NCI-H526 (cell line): ENCODE measurements around the gene IFNLR1.

Experiments used
- DNase-seq, 2 experiments: peaks; one replicate each; lab custom pipeline; 2025; lab: John Stamatoyannopoulos, UW

Gene IFNLR1

GRCh38 chr1:24121406-24121805 lies 65.7 kb downstream of the IFNLR1 start:
- DNase-seq: no peak

GRCh38 chr1:24120965-24121364 lies 66.1 kb downstream of the IFNLR1 start:
- DNase-seq: no peak

- no peak for DNase-seq
Measured at GRCh38 chr1:24119859-24120756, 67.0 kb downstream of the IFNLR1 start.

GRCh38 chr1:24119489-24119858 lies 67.6 kb downstream of the IFNLR1 start:
- no peak for DNase-seq

- no peak for DNase-seq
Measured at GRCh38 chr1:24118410-24119242, 68.5 kb downstream of the IFNLR1 start.

GRCh38 chr1:24117722-24118409 lies 69.2 kb downstream of the IFNLR1 start:
- no peak for DNase-seq

GRCh38 chr1:24117132-24117531 lies 70.0 kb downstream of the IFNLR1 start:
- no peak for DNase-seq

- DNase-seq: no peak
Measured at GRCh38 chr1:24114753-24115152, 72.3 kb downstream of the IFNLR1 start.

- DNase-seq: no peak
Measured at GRCh38 chr1:24113641-24114033, 73.5 kb downstream of the IFNLR1 start.

GRCh38 chr1:24111996-24112779 lies 74.9 kb downstream of the IFNLR1 start, which contains the start of gene MYOM3:
TSS of gene MYOM3 (minus strand) at chr1:24112135. CDS start at chr1:24108636, 3,499 bp downstream.
- peak; percentile 69 to 82 for DNase-seq

DNA sequence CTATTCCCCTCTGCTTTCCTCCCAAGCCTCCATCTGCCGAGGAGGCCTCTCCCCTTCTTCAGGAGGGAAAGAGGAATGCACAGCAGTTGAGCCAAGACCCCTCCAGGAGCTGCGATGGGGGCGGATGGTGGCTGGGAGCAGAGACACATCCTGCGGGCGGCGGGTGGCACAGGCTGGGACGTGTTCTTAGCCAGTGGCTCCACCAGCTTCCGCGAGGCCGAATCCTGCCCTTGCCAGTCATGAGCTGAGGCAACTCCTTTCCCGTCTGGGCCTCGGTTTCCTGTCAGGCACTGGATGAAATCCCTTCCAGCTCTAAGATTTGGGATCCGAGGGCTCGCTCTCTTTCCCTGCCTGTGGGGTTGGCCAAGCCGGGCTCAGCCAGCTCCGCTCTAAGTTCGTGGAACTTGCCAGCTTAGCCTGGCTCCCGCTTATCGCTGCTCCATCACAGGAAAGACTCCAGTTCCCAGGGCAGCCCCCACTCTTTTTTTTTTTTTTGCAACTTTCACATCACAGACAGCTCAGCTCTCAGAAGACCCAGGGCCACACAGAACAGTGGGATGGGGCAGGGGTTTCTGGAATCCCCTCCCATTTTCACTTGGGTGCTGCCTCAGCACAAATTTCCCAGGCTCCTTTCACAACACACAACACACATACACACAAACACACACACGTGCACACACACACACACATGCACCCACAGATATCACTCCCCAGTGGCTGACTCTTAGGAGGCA lies 75.7 kb downstream of the IFNLR1 start:
- no peak for DNase-seq

DNA sequence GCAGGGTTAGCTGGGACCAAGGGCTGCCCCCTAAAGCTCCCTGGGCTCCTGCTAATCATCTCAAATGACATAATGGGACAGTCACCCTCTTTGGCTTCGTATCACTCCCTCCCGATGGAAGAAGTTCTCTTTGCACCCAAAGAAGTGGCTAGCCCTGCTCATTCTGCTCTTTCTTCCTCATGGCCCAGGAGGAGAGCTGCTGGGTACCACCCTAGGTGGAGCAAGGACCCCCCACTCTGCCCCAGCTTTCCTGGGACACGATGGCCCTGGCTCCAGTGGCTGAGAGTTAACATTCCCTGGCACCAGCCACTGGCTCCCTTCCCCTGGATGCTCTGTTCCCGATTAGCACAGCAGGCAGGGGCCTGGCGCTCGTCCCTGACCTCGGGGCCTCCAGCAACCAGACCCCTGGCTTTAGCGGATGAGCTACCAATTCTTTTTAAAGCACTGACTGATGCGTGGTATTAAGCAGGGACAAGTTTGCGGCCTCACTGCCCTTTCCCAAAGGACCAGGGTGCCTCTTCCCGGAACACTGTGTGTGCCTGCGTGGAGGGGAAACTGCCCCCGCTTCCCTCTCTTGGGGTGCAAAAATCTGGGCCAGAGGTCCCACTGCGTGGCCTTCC lies 76.3 kb downstream of the IFNLR1 start:
- DNase-seq: no peak

DNA sequence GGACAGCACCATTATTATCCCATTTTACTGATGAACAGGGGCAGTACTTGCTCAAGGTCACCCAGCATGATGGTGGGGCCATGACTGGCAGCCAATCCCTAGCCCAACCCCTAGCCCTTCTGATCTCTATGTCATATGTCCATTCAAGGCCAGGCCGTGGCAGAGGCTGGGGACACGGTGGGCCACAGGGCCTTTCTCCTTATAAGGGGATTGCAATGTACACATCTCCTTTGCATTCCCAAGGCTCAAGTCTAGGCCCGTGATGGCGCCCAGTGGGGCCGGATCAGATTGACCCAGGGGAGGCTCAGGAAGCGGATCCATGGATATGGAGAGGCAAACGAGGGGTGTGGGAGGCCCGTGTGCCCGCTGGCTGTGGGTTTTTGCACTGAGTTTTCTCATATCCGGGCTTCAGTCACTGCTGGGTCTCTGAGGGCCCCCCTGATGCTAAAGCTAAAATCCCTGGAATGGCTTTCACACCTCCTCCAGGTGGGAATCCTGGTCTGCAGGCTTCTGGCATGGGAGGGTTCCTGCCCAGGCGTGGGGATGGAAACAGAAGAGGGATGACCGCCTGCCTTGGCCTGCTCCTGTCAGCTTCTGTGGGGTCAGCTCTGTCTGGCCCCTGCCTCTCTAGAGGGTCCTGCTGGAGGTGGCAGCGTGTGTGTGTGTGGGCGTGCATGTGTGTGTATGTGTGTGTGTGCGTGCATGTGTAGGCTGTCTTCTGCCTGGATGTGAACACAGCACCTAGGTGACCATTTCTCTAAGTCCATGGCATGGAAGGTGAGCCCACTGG lies 77.2 kb downstream of the IFNLR1 start:
- DNase-seq: no peak

GRCh38 chr1:24109166-24109483 lies 78.0 kb downstream of the IFNLR1 start:
- no peak for DNase-seq

GRCh38 chr1:24108334-24109165 lies 78.5 kb downstream of the IFNLR1 start:
- no peak for DNase-seq

DNA sequence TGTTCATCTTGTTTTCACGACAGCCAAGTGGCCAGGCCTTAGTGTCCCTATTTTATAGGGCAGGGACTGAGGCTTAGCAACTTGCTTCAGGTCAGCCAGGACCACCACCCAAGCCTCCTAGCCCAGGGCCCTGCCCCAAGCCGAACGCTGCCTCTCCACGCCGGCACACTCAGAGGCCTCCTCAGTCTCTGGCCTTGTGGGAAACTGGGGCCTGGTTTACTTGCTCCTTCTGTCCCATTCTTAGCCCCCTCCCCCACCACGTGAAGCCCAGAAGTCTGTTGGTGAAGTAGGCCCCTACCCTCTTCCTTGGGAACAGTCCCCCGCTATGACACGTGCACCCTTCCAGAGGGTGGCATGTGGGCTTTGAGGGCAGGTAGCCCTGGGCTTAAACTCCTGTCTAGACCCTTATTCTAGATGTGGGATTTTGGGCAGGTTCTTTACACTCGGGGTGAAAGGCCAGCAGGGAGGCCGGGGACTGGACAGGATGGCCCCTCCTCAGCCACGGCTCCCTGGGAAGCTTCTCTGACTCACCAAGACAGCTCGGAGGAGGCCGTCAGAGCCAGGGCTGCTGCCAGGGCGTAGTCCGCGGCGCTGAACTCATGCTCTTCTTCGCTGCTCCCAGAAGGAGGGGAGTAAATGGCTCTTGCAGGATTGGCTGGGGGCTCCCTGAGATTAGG lies 79.5 kb downstream of the IFNLR1 start:
- DNase-seq: no peak

GRCh38 chr1:24105368-24106160 lies 81.5 kb downstream of the IFNLR1 start:
- DNase-seq: peak in 1 of 2 experiments; percentile 31
